HT-29 (cell line): Measurements from ENCODE around the gene CELA3A. TPM values are rescaled to one million over a fixed set of nuclear protein-coding genes. Genes with fewer than 3 reads are reported as not detected.
"Not testable (repeated sequence)": the region's sequence is repeated elsewhere in the genome, so short reads cannot be mapped to it uniquely, and the experiment has no call there.

Experiments used
- DNase-seq: peaks from one replicate; pipeline ENCODE4 v3.0.0-alpha.2; 2015; ENCODE audit warnings: low spot score
- total RNA-seq: library from RNA; depleted of rRNA; stranded (reverse); fragments of >200 nt; shearing (Covaris generic); gene quantifications from 2 replicates; pipeline ENCODE4 v1.2.3, GENCODE V29; 2014

The CELA3A gene
- total RNA-seq, 1 experiment from 2014 or later: not detected

DNA sequence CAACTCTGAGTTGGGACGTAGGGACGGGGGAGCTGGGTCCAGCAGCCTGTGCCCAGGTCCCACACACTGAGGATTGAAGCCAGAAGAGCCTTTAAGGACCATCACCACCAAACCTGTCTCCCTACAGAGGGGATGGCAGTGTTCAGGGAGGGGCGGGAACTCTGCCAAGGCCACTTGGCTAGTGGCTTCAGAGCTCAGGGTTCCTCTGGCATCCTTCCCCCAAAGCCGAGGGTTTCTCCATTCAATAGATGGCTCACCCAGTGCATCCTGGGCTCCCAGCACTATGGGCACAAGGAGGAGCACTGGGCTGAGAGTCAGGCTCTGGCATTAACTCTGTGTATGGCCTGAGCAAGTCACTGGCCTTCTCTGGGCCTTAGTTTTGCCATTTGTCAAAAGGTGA lies 20.2 kb upstream of the CELA3A start:
- not testable (repeated sequence) for DNase-seq

DNA sequence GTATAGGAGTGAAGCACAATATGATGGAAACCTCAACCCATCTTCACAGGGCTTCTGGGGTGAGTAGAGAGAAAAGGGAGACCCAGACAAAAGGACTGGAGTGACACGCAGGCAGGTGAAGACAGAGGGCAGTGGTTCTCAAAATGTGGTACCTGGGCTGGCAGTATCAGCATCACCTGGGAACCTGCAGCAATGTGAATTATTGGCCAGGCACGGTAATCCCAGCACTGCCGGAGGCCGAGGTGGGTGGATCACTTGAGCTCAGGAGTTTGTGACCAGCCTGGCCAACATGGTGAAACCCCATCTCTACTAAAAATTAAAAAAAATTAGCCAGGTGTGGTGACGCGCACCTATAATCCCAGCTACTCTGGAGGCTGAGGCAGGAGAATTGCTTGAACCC lies 19.3 kb upstream of the CELA3A start:
- peak; percentile 33 for DNase-seq

DNA sequence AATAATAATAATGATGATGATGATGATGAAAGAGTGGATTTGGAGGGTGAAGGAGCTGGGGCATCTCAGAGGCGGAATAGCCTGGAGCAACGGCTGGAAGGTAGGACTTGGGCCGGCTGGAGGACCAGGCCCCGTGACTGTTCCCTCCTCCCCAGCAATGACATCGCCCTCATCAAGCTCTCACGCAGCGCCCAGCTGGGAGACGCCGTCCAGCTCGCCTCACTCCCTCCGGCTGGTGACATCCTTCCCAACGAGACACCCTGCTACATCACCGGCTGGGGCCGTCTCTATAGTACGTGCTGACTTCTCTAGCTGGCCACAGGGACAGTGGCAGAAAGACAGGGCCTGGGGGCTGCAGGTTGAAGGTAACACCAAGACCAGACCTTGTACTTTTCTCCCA lies 17.9 kb upstream of the CELA3A start:
- DNase-seq: not testable (repeated sequence)

DNA sequence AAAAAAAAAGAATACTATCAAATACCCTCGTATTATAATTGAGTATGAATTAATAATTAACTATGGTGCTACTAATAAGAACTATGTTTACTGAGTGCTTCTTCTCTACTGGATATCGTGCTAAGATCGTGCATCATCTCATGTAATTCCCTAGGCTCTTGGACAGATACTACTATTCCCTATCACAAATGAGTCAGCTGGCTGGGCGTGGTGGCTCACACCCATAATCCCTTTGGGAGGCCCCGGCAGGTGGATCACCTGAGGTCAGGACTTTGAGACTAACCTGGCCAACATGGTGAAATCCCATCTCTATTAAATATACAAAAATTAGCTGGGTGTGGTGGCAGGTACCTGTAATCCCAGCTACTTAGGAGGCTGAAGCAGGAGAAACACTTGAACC lies 15.6 kb upstream of the CELA3A start:
- DNase-seq: not testable (repeated sequence)

DNA sequence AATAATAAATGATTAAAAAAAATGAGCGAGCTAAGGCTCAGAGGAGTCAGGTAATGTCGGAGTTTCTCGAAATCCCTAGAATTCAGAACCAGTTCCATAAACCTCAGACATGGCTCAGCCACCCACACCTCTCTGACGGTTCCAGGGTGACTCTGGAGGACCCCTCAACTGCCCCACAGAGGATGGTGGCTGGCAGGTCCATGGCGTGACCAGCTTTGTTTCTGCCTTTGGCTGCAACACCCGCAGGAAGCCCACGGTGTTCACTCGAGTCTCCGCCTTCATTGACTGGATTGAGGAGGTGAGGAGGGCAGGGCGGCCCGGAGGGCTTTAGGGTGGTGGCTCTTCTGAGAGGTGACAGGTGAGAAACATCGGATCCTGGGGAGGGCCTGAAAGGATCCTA lies 15.1 kb upstream of the CELA3A start:
- DNase-seq: not testable (repeated sequence)

DNA sequence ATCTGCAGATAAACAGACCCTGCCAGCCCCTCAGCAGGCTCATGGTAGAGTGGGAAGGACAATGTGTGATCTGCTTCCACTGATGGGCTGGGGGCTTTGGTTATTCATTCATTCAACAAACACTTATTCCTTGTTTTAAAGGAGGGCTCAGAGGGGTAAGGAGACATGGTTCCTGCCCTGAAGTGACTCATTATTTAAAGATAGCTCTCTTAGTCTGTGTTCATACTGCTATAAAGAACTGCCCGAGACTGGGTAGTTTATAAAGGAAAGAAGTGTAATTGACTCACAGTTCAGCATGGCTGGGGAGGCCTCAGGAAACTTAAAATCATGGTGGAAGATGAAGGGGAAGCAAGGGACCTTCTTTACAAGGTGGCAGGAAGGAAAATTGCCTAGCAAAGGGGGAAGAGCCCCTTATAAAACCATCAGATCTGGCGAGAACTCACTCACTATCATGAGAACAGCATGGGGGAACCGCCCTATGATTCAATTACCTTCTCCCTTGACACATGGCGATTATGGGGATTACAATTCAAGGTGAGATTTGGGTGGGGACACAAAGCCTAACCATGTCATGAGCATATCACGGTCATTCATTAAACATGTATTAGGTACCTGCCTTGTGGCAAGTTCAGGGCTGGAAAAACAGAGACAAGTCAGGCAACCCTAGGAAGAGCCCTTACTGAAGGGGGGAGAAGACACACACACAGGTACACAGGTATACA lies 11.6 kb upstream of the CELA3A start:
- not testable (repeated sequence) for DNase-seq

DNA sequence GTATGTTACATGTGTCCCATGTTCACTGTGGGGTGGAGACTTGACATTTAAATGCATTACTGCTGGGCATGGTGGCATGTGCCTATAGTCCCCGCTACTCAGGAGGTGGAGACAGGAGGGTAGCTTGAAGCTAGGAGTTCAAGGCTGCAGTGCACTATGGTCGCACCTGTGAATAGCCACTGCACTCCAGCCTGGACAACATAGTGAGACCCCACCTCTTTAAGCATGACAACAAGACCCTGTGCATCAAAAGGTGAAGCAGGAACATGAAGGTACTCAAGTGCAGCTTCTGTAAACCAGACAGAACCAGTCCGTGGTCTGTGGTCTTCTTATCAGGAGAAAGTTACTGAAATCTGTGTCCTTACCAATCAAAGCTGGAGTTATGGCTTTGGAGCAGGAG lies 9.3 kb upstream of the CELA3A start:
- not testable (repeated sequence) for DNase-seq

DNA sequence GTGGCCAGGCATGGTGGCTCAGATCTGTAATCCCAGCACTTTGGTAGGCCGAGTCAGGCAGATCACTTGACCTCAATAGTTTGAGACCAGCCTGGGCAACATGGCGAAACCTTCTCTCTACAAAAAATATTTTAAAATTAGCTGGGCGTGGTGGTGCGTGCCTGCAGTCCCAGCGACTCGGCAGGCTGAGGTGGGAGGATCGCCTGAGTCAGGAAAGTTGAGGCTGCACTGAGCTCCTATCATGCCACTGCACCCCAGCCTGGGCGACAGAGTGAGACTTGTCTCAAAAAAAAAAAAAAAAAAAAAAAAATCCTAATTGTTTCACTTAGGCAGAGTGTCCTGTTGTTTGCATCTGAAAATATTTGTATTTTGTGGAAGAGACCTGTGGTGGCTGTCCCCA lies 6.7 kb upstream of the CELA3A start:
- not testable (repeated sequence) for DNase-seq

DNA sequence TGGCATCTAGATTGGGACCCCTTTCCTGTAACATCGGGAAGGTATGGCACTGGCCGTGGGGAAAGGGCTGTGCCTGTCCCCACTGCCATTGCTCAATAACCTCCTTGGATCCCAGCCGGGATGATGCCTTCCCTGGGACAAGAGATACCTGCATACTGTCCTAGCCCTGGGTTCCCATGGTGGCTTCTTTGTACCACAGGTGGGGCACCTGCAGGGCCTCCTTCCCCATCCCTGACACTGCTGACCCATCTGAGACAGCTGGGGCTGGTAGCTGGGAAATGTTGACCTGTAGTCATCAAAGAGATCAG lies 4.8 kb upstream of the CELA3A start:
- not testable (repeated sequence) for DNase-seq

DNA sequence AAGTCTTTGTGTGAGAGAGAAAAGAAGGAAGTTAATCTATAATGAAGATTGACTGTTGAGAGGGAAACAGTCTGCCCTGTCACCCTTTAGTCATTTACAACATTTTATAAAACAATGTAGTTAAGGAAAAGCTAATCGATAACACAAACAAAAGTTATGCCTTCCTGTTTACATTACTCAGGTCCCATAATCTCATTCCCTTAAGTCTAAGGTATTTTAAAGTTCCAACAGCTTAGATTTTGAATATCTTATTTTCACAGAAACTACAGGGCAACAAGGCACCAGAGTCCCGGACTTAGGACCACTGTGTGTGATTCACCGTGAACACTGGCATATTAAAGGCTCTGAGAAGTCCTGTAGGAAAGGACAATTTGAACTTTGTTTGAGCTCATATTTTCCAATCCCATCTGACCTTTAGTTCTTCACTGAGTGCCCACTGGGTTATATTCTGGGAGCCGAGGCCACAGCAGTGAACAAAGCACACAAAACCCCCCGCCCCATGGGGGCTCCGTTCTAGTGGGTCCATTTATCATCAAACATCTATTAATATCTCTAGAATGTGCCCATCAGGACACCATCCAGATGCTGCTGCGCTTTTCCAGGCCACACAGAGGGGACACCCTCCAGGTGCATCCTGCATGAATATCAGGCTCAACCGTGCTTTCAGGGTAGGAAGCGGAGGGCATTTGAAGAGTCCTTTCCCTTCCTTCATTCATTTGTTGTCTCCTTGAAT lies 3.4 kb upstream of the CELA3A start:
- DNase-seq: peak; percentile 73

DNA sequence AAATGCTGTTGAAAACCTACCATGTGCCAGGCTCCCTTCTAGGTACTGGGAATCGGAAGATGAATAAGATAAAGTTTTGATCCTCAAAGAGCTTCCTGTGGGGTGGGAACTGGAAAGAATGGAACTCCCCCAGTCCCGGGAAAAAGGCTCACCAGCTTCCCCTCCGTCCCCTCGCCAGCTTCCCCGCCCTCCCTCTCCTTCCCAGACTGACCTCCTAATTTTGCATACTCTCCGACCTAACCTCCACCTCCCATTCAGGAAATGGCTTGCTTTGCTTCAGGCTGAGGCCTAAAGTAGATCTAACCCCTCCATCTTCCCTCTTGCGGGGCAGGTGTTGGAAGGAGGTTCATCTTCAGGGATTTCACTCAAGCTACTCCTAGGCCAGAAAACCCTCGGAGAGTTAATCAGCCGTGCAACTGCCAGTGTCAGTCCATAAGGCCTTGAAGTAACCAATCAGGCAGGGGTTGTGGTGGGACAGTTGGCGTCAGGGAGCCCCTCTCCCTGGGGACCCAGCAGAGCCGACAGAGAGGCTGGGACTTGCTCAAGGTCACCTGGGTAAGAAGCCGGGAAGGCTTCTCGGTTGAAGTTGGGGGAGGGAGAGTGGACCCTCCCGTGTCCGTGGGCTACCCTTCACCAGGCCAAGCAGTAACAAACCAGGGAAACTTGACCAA lies 2.7 kb upstream of the CELA3A start:
- DNase-seq: not testable (repeated sequence)

DNA sequence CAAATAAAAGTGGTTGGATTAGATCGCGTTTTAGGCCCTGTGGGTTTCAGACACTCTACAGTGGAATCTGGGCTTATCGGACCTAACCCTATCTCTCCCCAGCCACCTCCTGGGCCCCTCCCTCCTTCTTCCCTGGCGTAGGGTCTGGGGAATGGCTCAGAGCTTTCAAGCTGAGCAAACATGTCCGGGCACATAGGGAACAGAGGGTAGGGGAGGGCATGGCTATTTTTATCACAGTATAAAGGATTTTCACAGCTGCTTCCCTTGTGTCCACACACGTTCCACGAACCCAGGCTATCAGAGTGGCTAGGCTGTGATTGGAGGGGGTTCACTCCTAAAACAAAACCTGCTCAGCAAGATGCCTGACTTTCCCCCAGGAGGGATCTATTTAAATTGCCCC lies 1.8 kb upstream of the CELA3A start:
- not testable (repeated sequence) for DNase-seq

DNA sequence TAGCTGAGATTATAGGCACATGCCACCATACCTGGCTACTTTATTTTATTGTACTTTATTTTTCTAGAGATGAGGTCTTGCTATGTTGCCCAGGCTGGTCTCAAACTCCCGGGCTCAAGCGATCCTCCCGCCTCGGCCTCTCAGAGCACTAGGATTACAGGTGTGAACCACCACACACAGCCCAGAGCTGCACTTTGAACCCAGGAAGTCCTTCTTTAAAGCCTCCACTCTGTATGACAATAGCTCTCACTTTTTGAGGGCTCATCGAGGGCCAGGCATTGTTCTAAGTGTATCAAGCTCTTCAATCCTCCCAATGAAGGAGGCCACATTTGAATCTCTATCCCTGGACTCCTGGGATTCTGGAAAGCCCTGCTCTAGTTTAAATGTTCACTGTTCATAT lies 1.0 kb downstream of the CELA3A start:
- not testable (repeated sequence) for DNase-seq

DNA sequence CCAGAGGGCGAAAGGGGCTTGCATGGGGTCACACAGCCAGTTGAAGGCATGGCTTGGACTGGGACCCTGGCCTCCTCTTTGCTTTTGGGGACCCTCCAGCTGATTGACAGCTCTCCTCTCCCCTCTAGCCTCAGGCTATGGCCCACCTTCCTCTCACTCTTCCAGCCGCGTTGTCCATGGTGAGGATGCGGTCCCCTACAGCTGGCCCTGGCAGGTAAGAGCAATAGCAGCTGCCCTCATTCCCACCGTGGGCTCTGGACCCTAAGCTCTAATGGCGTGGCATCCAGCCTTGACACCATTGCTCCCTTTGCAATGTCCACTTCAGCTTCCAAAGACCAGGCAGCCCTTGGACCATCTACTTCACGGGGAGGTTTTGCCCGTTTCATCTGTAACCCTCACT lies 1.4 kb downstream of the CELA3A start:
- not testable (repeated sequence) for DNase-seq

DNA sequence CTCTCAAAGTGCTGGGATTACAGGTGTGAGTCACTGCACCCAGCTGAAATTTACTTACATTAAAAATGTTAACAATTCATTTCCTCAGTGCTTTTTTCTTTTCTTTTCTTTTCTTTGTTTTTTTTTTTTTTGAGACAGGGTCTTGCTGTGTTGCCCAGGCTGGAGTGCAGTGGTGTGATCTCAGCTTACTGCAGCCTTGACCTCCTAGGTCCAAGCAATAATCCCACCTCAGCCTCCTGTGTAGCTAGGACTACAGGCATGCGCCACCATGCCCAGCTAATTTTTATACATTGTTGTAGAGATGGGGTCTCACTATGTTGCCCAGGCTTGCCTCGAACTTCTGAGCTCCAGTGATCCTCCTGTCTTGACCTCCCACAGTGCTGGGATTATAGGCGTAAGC lies 2.5 kb downstream of the CELA3A start:
- DNase-seq: not testable (repeated sequence)

DNA sequence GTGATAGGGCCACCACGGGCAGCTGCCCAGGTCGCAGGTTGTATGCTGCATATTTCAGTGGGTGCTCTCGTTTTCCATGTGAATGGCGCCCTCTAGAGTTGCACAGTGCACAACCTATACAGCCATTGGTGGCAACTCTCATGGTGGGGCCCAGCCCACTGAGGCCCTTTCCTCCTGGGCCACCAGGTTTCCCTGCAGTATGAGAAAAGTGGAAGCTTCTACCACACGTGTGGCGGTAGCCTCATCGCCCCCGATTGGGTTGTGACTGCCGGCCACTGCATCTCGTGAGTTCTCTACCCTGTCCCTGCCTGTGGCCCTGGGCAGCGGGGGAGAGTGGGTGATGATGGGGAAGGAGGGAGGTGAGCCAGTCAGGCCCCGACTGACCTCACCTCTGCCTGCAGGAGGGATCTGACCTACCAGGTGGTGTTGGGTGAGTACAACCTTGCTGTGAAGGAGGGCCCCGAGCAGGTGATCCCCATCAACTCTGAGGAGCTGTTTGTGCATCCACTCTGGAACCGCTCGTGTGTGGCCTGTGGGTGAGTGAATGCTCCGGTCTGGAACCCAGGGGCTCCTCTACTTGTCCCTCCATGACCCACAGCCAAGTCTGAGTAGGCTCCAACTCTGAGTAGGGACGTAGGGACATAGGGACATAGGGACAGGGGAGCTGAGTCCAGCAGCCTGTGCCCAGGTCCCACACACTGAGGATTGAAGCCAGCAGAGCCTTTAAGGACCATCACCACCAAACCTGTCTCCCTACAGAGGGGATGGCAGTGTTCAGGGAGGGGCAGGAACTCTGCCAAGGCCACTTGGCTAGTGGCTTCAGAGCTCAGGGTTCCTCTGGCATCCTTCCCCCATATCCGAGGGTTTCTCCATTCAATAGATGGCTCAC lies 4.0 kb downstream of the CELA3A start:
- peak; percentile 51 for DNase-seq

DNA sequence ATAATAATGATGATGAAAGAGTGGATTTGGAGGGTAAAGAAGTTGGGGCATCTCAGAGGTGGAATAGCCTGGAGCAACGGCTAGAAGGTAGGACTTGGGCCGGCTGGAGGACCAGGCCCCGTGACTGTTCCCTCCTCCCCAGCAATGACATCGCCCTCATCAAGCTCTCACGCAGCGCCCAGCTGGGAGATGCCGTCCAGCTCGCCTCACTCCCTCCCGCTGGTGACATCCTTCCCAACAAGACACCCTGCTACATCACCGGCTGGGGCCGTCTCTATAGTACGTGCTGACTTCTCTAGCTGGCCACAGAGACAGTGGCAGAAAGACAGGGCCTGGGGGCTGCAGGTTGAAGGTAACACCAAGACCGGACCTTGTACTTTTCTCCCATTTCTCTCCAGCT lies 5.3 kb downstream of the CELA3A start:
- DNase-seq: not testable (repeated sequence)

DNA sequence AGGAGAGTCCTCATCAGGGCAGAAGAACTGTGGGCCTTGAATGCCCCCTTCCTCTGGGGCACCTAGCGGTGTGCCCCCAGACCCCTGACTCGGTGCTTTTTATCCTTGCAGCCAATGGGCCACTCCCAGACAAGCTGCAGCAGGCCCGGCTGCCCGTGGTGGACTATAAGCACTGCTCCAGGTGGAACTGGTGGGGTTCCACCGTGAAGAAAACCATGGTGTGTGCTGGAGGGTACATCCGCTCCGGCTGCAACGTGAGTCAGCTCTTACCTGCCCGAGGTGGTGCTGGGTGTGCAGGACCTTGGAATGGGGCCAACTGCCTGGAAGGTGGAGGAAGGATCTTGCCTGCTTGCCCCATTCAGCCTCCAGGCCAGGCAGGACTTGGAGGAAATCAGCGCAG lies 5.8 kb downstream of the CELA3A start:
- not testable (repeated sequence) for DNase-seq

DNA sequence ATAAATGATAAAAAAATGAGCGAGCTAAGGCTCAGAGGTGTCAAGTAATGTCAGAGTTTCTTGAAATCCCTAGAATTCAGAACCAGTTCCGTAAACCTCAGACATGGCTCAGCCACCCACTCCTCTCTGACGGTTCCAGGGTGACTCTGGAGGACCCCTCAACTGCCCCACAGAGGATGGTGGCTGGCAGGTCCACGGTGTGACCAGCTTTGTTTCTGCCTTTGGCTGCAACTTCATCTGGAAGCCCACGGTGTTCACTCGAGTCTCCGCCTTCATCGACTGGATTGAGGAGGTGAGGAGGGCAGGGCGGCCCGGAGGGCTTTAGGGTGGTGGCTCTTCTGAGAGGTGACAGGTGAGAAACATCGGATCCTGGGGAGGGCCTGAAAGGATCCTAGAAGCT lies 8.1 kb downstream of the CELA3A start:
- not testable (repeated sequence) for DNase-seq

DNA sequence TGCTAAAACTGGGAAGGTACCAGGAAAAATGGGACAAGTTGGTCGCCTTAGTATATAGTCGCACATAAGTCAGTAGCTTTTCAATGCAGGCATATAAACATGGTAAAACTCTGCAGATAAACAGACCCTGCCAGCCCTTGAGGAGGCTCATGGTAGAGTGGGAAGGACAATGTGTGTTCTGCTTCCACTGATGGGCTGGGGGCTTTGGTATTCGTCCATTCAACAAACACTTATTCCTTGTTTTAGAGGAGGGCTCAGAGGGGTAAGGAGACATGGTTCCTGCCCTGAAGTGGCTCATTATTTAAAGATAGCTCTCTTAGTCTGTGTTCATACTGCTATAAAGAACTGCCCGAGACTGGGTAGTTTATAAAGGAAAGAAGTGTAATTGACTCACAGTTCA lies 11.3 kb downstream of the CELA3A start:
- not testable (repeated sequence) for DNase-seq

DNA sequence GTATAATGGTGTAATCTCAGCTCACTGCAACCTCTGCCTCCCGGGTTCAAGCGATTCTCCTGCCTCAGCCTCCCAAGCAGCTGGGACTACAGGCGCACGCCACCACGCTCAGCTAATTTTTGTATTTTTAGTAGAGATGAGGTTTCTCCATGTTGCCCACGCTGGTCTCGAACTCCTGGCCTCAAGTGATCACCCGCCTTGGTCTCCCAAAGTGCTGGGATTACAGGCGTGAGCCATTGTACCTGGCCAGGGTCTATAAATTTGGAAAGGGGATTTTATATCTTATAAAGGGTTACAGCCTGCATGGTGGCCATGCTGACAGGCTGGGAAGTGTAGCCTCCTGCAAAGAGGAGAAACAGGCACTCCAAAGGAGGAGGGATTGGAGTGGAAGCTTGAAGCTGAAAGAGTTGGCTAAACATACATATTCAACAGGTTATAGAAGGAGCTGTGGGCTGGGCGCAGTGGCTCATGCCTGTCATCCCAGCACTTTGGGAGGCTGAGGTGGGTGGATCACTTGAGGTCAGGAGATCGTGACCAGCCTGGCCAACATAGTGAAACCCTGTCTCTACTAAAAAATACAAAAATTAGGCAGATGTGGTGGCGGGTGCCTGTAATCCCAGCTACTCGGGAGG lies 13.2 kb downstream of the CELA3A start:
- DNase-seq: not testable (repeated sequence)
